GM21381 (cell line): ENCODE measurements around the gene ZNF326.

Source experiments
- ATAC-seq: cut with Tn5 transposase; IDR thresholded peaks from one replicate; pipeline ENCODE4 v1.9.1; 2021; ENCODE audit warnings: mild to moderate bottlenecking, moderate library complexity; ENCODE audit not compliant: unreplicated experiment

The ZNF326 gene

GRCh38 chr1:89994805-89995597 lies at the start of gene ZNF326:
TSS of gene ZNF326 (plus strand) at chr1:89995110. CDS start at chr1:89995258, 148 bp downstream.
- peak; percentile 97 for ATAC-seq

- ATAC-seq, result peak; percentile 93
These were observed 48.9 kb upstream of the ZNF326 start for GRCh38 chr1:89945852-89946476.

DNA sequence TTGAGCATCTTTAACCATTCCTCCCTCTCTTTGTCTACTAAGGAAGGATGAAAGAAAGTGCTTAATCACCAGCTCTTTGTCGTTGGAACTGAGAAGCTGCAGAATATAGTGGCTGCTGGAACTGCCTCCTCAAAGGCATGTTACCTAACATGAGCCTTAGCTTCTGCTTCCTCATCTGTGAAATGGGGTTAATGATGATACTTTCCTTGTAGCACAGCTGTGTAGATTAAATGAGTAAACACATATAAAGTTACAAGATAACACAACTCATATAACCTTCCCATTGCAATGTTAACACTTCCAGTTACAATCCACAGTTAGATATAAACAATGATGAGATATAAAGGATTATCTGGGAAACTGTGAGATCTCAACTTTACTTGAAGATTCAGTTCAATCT lies 48.4 kb upstream of the ZNF326 start:
- ATAC-seq, result no peak

DNA sequence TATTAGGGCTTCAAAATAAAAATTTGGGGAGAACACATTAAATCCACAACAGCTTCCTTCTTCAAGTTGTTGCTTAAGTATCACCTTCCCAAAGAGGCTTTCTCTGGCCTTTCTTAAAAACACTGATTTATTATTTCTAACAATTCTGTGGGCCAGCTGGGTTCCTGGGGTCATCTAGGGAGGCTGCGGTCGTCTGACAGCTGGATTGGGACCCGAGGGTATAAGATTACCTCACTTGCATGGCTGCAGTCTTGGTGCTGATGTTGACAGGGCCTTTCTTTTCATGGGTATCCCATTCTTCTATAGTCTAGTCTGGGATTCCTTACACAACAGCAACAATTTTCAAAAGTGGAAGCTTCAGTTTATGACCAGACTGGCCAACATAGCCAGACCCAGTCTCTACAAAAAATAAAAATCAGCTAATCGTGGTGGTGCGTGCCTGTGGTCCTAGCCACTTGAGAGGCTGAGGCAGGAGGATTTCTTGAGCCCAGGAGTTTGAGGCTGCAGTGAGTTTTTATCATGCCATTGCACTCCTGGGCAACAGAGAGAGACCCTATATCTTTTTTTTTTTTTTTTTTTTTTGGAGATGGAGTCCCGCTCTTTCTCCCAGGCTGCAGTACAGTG lies 46.1 kb upstream of the ZNF326 start:
- no peak for ATAC-seq

DNA sequence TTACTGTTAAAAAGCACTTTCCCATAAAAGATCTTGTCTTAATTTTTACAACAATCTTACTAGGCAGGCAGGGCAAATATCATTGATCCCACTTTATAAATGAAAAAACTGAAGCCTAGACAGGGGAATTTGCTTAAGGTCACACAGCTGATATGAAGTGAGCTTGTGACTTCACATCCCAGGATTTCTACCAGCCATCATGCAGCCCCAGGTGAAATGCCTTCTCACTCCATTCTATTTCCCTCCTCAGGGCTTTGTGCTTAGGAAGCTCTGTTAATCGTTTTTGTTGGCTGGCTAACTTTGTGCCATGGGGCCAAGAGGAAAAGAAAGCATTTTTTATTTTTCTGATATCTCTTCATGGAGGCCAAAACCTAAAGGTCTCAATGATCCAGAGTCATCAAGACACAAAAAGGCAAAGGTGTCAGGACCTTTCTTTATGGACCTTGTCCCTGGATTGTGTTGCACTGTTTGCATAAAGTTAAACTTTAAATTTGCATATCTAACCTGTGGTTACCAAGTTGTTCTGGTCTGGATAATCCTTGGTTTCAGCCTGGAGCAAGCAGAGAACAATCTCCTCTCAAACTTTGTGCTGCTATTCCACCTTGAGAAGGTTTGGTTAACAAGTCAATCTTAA lies 44.8 kb upstream of the ZNF326 start:
- ATAC-seq, result no peak

GRCh38 chr1:89950703-89951102 lies 44.2 kb upstream of the ZNF326 start:
- ATAC-seq, result no peak

DNA sequence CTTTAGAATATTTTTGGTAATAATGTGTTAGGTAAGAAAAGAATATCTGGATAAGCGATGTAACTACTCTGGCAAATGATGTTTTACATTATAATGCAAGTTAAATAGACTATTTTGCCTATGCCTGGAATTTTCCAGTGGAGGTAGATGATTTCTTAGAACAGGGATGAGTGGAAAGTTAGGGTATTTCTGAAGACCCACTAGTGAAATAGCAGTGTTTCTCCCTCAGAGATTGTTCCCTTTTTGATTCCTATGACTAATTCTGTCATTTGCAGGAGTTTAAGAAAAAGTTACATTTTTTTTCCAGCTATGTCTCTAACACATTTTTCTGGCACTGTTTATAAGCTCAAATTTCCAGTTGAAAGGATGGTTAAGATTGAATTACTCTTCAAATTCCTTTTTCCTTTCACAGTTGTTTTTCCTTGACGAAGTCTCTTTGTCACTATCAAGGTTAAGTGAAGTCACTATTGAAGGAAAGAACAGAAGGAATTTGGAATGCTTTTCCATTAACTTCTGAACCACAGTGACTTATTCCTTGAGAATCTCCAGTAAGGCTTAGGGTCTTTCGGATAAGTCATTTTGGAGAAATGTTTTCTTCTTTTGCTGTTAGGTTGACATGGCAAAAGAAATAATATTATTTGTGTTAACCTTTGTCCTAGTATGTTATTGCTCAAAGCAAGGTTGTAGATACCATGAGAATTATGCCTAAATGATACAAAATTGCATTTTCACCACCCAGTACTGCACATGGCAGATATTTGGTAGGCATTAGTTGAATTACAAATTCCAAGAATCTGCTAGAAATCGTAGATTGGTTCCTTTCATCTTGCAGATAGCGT lies 42.9 kb upstream of the ZNF326 start:
- ATAC-seq, result no peak

- ATAC-seq, result no peak
These were observed 42.2 kb upstream of the ZNF326 start for GRCh38 chr1:89952605-89953130.

- no peak for ATAC-seq
These were observed 41.7 kb upstream of the ZNF326 start for GRCh38 chr1:89953131-89953626.

- no peak for ATAC-seq
These were observed 41.0 kb upstream of the ZNF326 start for GRCh38 chr1:89953929-89954328.

DNA sequence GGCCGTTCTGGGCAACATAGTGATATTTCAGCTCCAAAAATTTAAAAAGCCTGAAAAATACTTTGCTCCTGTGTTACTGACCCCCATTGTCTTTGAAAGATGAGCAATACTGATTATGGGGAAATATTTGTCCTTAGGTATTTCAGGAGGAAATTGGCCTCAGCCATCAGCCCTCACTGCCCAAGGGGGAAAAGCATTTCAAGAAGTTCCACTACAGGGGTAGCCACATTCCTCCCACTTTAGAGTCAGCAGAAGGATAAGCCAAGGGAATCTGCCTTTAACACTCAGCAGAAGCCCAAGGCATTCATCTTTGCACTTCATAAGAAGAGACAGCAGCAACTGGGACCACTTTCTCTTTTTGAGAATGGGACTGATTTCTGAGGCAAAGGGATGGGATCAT lies 40.5 kb upstream of the ZNF326 start:
- no peak for ATAC-seq

GRCh38 chr1:89955311-89956205 lies 39.4 kb upstream of the ZNF326 start:
- ATAC-seq, result no peak

DNA sequence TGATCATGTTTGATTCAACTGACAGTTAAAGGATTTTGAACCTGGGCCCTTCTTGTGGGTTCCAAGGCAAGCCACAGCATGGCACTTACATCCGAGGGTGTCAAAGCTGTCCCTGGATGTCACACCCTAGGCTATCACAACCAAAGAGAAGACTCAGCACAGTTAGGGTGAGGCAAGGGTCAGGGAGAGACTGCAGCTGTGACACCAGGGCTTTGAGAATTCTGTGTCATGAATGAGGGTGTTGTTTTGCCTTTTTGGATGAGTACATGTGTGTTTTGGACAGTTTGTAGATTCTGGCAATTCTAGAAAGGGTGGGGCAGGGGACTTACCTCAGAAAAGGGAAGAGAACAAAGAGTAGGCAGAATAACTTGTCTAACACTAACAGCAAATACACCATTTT lies 37.8 kb upstream of the ZNF326 start:
- ATAC-seq, result no peak

- no peak for ATAC-seq
These were observed 35.9 kb upstream of the ZNF326 start for GRCh38 chr1:89958851-89959654.

- ATAC-seq, result no peak
These were observed 35.2 kb upstream of the ZNF326 start for GRCh38 chr1:89959719-89960118.

GRCh38 chr1:89962024-89962741 lies 32.7 kb upstream of the ZNF326 start:
- no peak for ATAC-seq

DNA sequence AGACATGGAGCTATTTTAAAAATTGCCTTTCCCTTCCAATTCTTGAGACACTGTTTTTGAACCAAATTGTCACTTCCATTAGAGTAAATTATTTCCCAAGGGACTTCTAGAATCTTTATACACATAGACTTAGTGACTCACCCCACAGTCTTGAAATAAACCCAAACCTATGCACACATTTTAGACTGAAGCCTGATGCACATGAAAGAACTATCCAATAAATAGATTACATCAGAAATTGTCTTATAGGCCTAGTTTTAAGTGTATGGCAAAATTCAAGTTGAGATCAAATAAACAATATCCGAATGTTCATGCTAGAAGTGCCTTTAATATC lies 32.2 kb upstream of the ZNF326 start:
- no peak for ATAC-seq

GRCh38 chr1:89965193-89965768 lies 29.6 kb upstream of the ZNF326 start:
- no peak for ATAC-seq
